PC-9 (cell line): ENCODE measurements around the gene COASY. TPM values are rescaled to one million over a fixed set of nuclear protein-coding genes. Genes with fewer than 3 reads are reported as not detected.
A peak's percentile ranks its signal among the peaks of the same experiment; 100 is the strongest.

Source experiments
- BruUV-seq: library from RNA; stranded (reverse); fragments of 400-500 nt; replicated peaks from 2 replicates; lab custom pipeline; 2021; lab: Mats Ljungman, UMichigan
- CTCF ChIA-PET: fragments of 300-600 bp; sonication (Branson Sonifier 250); formaldehyde crosslinking; loops from one replicate; lab custom pipeline; 2022; ENCODE audit warnings: antibody characterized with exemption; lab: Charles Lee
- POLR2A ChIA-PET: fragments of 300-600 bp; sonication (Branson Sonifier 250); formaldehyde crosslinking; loops from one replicate; lab custom pipeline; 2022; ENCODE audit warnings: antibody characterized with exemption; ENCODE audit not compliant: unreplicated experiment; lab: Charles Lee
- DNase-seq, 2 experiments: peaks; one replicate each; pipeline versions ENCODE4 v3.0.0 to v3.0.0-alpha.2; 2015 to 2022; ENCODE audit warnings: mixed read lengths in 1 of 2
- H2AFZ ChIP-seq: fragments of 200-600 bp; sonication (generic); 2 replicates; pipeline ENCODE4 v1.8.1; 2017; ENCODE audit warnings: antibody characterized with exemption
- H3F3A ChIP-seq: fragments of 200-600 bp; sonication (generic); 2 replicates; pipeline ENCODE4 v1.8.1; 2017; ENCODE audit warnings: antibody characterized with exemption, mild to moderate bottlenecking, low read depth; ENCODE audit not compliant: insufficient read depth
- H3K27ac ChIP-seq: fragments of 200-600 bp; sonication (generic); 2 replicates; pipeline ENCODE4 v1.6.1; 2016; ENCODE audit warnings: mixed run types
- H3K27me3 ChIP-seq: fragments of 200-600 bp; sonication (generic); 2 replicates; pipeline ENCODE4 v1.6.1; 2016; ENCODE audit warnings: low read depth, mixed run types; ENCODE audit not compliant: insufficient read depth
- H3K36me3 ChIP-seq: fragments of 200-600 bp; sonication (generic); 2 replicates; pipeline ENCODE4 v1.6.1; 2016; ENCODE audit warnings: low read depth, mixed run types
- H3K4me1 ChIP-seq: fragments of 200-600 bp; sonication (generic); replicated peaks from 2 replicates; pipeline ENCODE4 v1.6.1; 2016; ENCODE audit warnings: mixed run types; ENCODE audit not compliant: insufficient read depth
- H3K4me2 ChIP-seq: fragments of 200-600 bp; sonication (generic); 2 replicates; pipeline ENCODE4 v1.6.1; 2017; ENCODE audit warnings: mixed run types
- H3K4me3 ChIP-seq: fragments of 200-600 bp; sonication (generic); 2 replicates; pipeline ENCODE4 v1.6.1; 2016; ENCODE audit warnings: mixed run types
- H3K79me2 ChIP-seq: fragments of 200-600 bp; sonication (generic); 2 replicates; pipeline ENCODE4 v1.6.1; 2017; ENCODE audit warnings: low read depth, mixed run types
- H3K9me2 ChIP-seq: fragments of 200-600 bp; sonication (generic); 2 replicates; pipeline ENCODE4 v1.8.1; 2017; ENCODE audit warnings: mild to moderate bottlenecking; ENCODE audit not compliant: insufficient read depth
- H3K9me3 ChIP-seq: fragments of 200-600 bp; sonication (generic); 2 replicates; pipeline ENCODE4 v1.8.1; 2016; ENCODE audit warnings: low read depth; ENCODE audit not compliant: insufficient read depth
- H4K20me1 ChIP-seq: fragments of 200-600 bp; sonication (generic); 2 replicates; pipeline ENCODE4 v1.8.1; 2017; ENCODE audit not compliant: insufficient read depth
- CTCF ChIP-seq: fragments of 200-600 bp; sonication (generic); conservative IDR thresholded peaks from 2 replicates; pipeline ENCODE4 v1.6.1; 2017; ENCODE audit warnings: mixed run types, antibody characterized with exemption, mild to moderate bottlenecking, moderate library complexity
- EZH2 ChIP-seq: fragments of 200-600 bp; sonication (generic); IDR thresholded peaks from 2 replicates; pipeline ENCODE4 v1.8.0; 2017; ENCODE audit warnings: antibody characterized with exemption, low read depth
- intact Hi-C: fragments of 100-400 bp; cut with micrococcal nuclease; formaldehyde crosslinking; loops from one replicate; pipeline ENCODE4 v1.10.0; 2022; ENCODE audit not compliant: unreplicated experiment
- total RNA-seq: library from RNA; stranded (reverse); gene quantifications from 2 replicates; pipeline ENCODE4 v1.2.3, GENCODE V29; 2021

The COASY gene
- total RNA-seq, 1 experiment from 2014 or later = 152 TPM

- H3K4me3 ChIP-seq = peak overlapping the region; percentile 94
- peaks cover 11% of the 10 kb centered on the region; the same call in 1 of the 2 replicates for H3K36me3 ChIP-seq
- TSS peak; percentile 24 for BruUV-seq
- H4K20me1 ChIP-seq = no peaks in the 10 kb centered on the region
- ChIA-PET POLR2A (interaction anchor here (0.6 to 0.7 kb wide), 2 partner anchors 287 to 907 kb away, joined by 3 to 8 read pairs; partner anchors contain the start of gene DHX8), CTCF (interaction anchor here (0.6 to 2.1 kb wide), 5 partner anchors 10 to 552 kb away, joined by 3 to 5 read pairs (median 3); no protein-coding TSS in a partner anchor)
- no peak for DNase-seq
- H3K27ac ChIP-seq = no peak overlapping the region
- H3K4me1 ChIP-seq = peaks cover 17% of the 10 kb centered on the region; the same call in 1 of the 2 replicates
- TF ChIP-seq EZH2 (no peak), CTCF (no peak)
- peaks cover 21% of the 10 kb centered on the region for H3K79me2 ChIP-seq
- peak overlapping the region; percentile 96 for H2AFZ ChIP-seq
- H3K9me3 ChIP-seq = no peaks in the 10 kb centered on the region
- H3K27me3 ChIP-seq = no peaks in the 10 kb centered on the region
- intact Hi-C loops = loop anchor here (5.0 kb wide), 2 partner anchors 245 to 360 kb away; partner anchors contain the start of gene BECN1
- H3K4me2 ChIP-seq = peak overlapping the region; percentile 97
- H3F3A ChIP-seq = peaks cover 52% of the 10 kb centered on the region
- H3K9me2 ChIP-seq = no peaks in the 10 kb centered on the region
These were observed 15.2 kb downstream of the COASY start for GRCh38 chr17:42577140-42577531.

- intact Hi-C loops = loop anchor here (1.0 to 5.0 kb wide), 4 partner anchors 102 to 360 kb away; partner anchors contain the start of gene BECN1
- Histone ChIP-seq H3F3A (peaks cover 56% of the 10 kb centered on the region), H3K4me3 (peak within 1 kb of the TSS; percentile 94), H3K27me3 (no peaks in the 10 kb centered on the region), H3K9me2 (no peaks in the 10 kb centered on the region), H3K9me3 (no peaks in the 10 kb centered on the region), H3K27ac (peak within 1 kb of the TSS; percentile 31), H3K4me1 (peaks cover 17% of the 10 kb centered on the region; the same call in 1 of the 2 replicates), H4K20me1 (no peaks in the 10 kb centered on the region), H2AFZ (peak within 1 kb of the TSS; percentile 96), H3K4me2 (peak within 1 kb of the TSS; percentile 97), H3K79me2 (peaks cover 21% of the 10 kb centered on the region), H3K36me3 (peaks cover 15% of the 10 kb centered on the region; the same call in 1 of the 2 replicates)
- no peak for TF ChIP-seq EZH2
- peak; percentile 53 for TF ChIP-seq CTCF
- peak; percentile 84 to 91 for DNase-seq
- ChIA-PET CTCF (interaction anchor here (0.5 to 2.1 kb wide), 17 partner anchors 10 to 561 kb away, joined by 3 to 12 read pairs (median 4); partner anchors contain the start of genes BECN1 and PLEKHH3), POLR2A (interaction anchor here (0.6 to 1.1 kb wide), 8 partner anchors 10 to 509 kb away, joined by 3 to 8 read pairs (median 4); no protein-coding TSS in a partner anchor)
- TSS peak; percentile 64 for BruUV-seq
These were observed 15.8 kb downstream of the COASY start, which contains the start of gene PSMC3IP for GRCh38 chr17:42577532-42578281. Gene PSMC3IP (minus strand): TSS chr17:42577729. CDS start chr17:42577686, 43 bp downstream.

DNA sequence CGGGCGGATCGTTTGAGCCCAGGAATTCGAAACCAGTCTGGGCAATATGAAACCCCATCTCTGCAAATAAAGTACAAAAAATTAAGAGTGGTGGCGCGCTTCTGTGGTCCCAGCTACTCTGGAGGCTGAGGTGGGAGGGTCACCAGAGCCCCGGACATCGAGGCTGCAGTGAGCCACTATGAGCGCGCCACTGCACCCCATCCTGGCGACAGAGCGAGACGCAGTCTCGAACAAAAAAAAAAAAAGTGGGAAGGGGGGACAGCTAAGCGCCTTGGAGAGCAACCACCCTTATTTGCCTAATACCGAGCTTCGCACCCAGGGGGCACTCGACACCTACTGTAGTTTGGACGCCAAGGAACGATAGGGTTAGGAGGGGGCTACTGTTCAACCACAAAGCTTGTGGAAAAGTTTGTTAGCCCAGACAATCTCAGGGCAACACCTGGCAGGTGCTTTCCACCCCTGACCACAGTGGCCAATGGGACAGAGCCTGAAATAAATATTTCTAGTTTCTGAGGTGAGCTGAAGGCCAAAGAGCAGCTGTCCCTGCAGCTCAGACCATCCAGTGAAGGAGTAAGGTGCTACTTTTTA lies 16.4 kb downstream of the COASY start:
- peaks cover 17% of the 10 kb centered on the region; the same call in 1 of the 2 replicates for H3K4me1 ChIP-seq
- H3K27ac ChIP-seq = peak overlapping the region; percentile 31
- H3K4me2 ChIP-seq = peak overlapping the region; percentile 97
- H3K9me3 ChIP-seq = no peaks in the 10 kb centered on the region
- H3K79me2 ChIP-seq = peaks cover 21% of the 10 kb centered on the region
- peak overlapping the region; percentile 96 for H2AFZ ChIP-seq
- peak; percentile 68 to 82 for DNase-seq
- BruUV-seq = no TSS peak
- H3F3A ChIP-seq = peaks cover 53% of the 10 kb centered on the region
- no peak for TF ChIP-seq EZH2
- TF ChIP-seq CTCF = peak; percentile 85
- H4K20me1 ChIP-seq = no peaks in the 10 kb centered on the region
- POLR2A ChIA-PET = interaction anchor here (0.6 to 1.1 kb wide), 9 partner anchors 11 to 510 kb away, joined by 3 to 12 read pairs (median 4); no protein-coding TSS in a partner anchor
- CTCF ChIA-PET = interaction anchor here (0.5 to 2.1 kb wide), 19 partner anchors 12 to 562 kb away, joined by 3 to 12 read pairs (median 5); partner anchors contain the start of genes BECN1 and PLEKHH3
- intact Hi-C loops = loop anchor here (1.0 to 5.0 kb wide), 4 partner anchors 101 to 359 kb away; partner anchors contain the start of gene BECN1
- no peaks in the 10 kb centered on the region for H3K9me2 ChIP-seq
- peak overlapping the region; percentile 94 for H3K4me3 ChIP-seq
- H3K36me3 ChIP-seq = peaks cover 16% of the 10 kb centered on the region
- H3K27me3 ChIP-seq = no peaks in the 10 kb centered on the region
